AG04449 (cell line): Measurements from ENCODE around the gene PIP5K1B.

Experiments
- CTCF ChIA-PET: fragments of 350-600 bp; formaldehyde crosslinking; extraction: SDS; loops from one replicate; lab custom pipeline; 2021; ENCODE audit warnings: antibody characterized with exemption; lab: Yijun Ruan, JAX
- POLR2A ChIA-PET: fragments of 400-600, 350-600 bp; formaldehyde crosslinking; extraction: SDS; loops from one replicate; lab custom pipeline; 2020; ENCODE audit warnings: antibody characterized with exemption, inconsistent platforms; lab: Yijun Ruan, JAX
- DNase-seq: peaks from one replicate; pipeline ENCODE4 v3.0.0-alpha.2; 2010; ENCODE audit warnings: low read depth, low spot score
- H3K4me3 ChIP-seq: 2 replicates; pipeline ENCODE4 v1.5.1; 2011; ENCODE audit warnings: low read depth, mild to moderate bottlenecking, control low read depth, low read length
- TF ChIP-seq, protein P1 (sequence below): IDR thresholded peaks from one replicate; pipeline ENCODE4 v1.5.1; 2011; ENCODE audit warnings: mild to moderate bottlenecking, moderate library complexity, low read length, control low read depth, inconsistent platforms; ENCODE audit not compliant: insufficient read depth; ENCODE audit errors: missing control alignments

PIP5K1B gene

DNA sequence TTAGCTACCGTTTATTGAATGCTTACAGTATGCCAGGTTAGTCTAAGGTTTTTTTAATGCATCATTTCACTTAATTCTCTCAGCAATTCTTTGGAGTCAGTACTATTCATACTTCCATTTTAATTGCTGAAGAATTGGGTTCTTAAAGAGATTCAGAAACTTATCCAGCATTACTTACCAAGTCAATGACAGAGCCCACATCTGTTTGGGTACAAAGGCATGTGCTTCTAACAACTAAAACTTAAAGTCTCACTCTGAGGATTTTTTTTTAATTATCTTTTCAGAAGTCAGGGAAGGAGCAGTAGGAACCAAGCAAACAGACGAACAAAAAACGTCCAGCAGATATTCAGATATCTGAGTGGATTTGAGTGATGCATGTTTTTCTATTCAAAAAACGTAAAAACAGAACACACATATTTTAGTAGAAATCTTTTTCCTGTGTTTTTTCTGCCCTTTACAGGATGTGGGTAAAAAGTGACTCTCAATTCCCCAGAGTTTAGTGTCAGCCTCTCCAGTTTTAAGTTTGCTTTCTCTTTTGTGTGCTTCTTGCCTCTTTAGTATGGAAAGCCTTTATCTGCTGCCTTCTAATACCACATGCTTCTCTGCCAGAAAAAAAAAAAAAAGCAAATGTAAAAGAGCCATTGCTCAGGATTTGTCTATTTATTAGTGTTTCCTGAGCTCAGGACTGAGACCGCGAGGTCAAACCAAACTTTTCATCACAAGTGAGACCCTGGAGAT is 190.9 kb downstream of the PIP5K1B start:
- CTCF ChIA-PET: no interaction called here
- DNase-seq: no peak
- TF ChIP-seq, protein P1, sequence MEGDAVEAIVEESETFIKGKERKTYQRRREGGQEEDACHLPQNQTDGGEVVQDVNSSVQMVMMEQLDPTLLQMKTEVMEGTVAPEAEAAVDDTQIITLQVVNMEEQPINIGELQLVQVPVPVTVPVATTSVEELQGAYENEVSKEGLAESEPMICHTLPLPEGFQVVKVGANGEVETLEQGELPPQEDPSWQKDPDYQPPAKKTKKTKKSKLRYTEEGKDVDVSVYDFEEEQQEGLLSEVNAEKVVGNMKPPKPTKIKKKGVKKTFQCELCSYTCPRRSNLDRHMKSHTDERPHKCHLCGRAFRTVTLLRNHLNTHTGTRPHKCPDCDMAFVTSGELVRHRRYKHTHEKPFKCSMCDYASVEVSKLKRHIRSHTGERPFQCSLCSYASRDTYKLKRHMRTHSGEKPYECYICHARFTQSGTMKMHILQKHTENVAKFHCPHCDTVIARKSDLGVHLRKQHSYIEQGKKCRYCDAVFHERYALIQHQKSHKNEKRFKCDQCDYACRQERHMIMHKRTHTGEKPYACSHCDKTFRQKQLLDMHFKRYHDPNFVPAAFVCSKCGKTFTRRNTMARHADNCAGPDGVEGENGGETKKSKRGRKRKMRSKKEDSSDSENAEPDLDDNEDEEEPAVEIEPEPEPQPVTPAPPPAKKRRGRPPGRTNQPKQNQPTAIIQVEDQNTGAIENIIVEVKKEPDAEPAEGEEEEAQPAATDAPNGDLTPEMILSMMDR: no peak
- POLR2A ChIA-PET: no interaction called here
- no peak overlapping the region for H3K4me3 ChIP-seq

DNA sequence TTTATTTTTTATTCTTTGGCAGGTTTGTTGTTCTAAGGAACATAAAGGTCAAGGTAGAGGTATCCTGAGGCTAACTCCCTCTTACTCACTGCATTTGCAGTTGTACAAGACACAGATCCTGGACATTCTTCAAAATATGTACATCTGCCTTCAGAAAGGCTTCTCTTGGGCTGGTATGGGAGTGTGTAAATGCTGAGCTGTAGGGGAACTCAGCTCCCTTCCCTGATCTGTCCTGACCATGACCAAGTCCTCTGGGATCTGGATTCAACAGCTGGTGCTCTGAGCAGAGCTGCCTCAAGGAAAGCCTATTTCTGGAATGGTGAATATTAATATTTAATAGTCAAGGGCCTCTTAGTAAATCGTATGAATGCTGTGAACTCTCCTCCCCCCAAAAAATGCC is 191.4 kb downstream of the PIP5K1B start:
- ChIA-PET POLR2A (no interaction called here), CTCF (no interaction called here)
- TF ChIP-seq, protein P1: no peak
- H3K4me3 ChIP-seq: no peak overlapping the region
- DNase-seq: no peak

DNA sequence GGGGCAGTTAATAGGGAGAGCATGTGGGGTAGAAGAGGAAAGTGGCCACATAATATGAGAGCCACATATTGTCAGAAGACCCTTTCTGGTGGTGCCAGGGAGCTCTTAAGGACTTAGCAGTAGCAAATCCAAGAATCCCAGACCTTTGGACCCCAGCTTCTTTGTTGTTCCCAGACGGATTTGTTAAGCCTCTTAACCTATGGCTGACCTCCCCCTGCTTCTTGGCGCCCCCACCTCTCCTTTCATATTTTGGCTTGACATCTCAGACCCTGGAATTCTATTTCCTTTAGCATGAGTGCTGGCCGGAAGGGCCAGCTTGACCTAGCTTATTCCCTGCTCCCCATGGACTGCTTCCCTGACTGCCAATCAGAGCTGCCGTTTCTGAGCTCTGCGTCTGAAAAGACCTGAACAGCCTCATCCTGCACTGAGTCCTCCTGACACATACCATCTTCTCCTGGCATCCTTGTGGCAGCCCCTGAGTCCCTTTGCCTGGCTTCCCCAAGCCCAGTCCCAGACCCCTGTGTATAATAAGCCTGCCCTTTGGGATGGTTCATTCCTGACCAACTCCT is 192.6 kb downstream of the PIP5K1B start:
- CTCF ChIA-PET: no interaction called here
- no peak for DNase-seq

DNA sequence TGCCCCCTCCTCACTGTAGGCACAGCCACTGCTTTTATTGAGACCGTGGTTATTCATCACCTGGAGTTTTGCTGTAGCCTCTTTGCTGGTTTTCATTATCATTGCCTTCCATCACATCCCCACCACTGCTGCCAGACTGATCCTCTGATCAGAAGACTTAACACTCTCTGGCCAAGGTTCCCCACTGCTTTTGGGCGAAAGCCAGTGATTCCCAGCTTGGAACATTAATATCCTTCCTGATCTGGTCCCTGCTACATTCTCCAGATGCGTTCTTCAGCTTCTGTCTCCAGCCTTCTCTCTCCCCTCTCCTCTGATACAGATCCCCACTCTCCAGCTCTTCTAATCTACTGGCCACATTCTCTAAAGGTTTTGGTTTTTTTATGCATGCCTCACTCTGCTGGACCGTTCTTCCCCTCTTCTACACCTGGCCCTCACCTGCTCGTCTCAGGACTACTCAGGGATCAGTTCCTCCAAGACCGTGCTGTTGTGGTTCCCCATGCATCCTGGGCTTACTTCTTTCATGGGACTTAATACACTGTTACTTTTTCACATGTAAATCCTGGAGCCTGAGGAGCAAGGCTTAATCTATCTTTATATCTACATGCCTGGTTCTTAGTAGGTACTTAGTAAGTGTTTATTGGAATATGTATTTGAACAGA is 193.9 kb downstream of the PIP5K1B start:
- POLR2A ChIA-PET: no interaction called here
- DNase-seq: no peak
- H3K4me3 ChIP-seq: no peak overlapping the region
- TF ChIP-seq, protein P1: no peak
- CTCF ChIA-PET: no interaction called here

More for the DNA sequence above, 192.6 kb downstream of the PIP5K1B start:
- POLR2A ChIA-PET: no interaction called here
- H3K4me3 ChIP-seq: no peak overlapping the region
- TF ChIP-seq, protein P1: no peak

DNA sequence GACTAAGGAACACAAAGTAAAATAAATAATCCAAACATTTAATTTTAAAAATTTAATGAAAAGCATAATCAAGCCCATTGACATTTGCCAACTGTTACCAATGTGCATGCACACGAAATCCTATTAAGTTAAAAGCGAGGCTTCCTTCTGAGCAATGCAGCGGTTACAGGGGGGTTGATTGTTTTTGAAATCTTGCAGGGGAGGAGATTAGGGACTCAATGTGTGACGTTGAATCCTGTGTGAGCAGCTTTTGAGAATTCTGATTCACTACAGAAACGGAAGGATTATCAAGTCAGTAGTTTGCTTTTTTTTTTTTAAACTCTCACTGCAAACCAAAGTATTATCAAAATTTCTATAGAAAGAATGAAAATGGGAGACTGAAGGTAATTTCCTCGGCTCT is 199.4 kb downstream of the PIP5K1B start:
- ChIA-PET CTCF (no interaction called here), POLR2A (no interaction called here)
- TF ChIP-seq, protein P1: no peak
- DNase-seq: no peak
- no peak overlapping the region for H3K4me3 ChIP-seq

DNA sequence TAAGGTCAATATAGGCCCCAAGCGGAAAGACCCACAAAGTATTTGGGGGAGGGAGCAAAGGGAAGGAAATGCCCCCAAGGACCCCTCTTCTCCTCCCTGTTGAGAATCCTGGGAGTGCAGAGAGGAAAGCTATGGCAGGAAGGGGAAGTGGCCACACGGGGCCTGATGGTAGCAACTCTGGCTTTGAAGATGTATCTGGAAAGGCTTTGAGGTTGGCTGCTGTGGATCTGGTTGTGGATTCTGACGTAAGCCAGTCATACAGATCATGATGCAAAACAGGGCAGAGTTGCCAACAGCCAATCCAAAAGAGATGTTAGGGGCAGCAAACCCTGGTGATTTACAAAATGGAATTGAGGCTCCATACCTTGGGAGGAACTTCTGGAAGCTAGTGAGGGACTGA is 200.1 kb downstream of the PIP5K1B start:
- no peak for DNase-seq
- ChIA-PET POLR2A (no interaction called here), CTCF (no interaction called here)
- TF ChIP-seq, protein P1: no peak
- H3K4me3 ChIP-seq: no peak overlapping the region
